ENCODE data around the gene HOXA6.

DNA sequence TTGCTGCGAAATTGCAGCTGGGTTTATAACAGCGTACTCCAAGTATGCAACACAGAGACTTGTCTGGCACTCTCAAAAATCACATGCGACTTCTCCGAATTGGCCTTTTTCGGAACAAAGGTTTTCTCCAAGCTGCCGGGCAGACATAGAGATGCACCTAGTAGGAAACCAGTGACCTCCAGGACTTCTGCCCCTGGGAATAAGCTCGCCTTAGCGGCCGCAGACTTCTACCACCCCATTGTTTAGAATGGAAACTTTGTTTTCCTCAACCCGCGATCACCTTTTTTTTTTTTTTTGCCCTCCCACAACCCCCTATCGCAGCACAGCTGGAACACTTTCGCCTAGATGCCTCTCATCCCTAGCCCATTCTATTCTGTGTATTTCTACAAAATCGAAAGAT is 31.5 kb upstream of the HOXA6 start:
- TF ChIP-seq CTCF (IDR thresholded peaks at IDR 0.05; ENCODE audit: extremely low read depth in 1 of 2, insufficient read depth in 1 of 2, low read depth in 1 of 2, low read length in 2 of 2) (no peak), POLR2AphosphoS5 (IDR thresholded peaks at IDR 0.05; ENCODE audit: insufficient read depth, low read depth, low read length) (no peak), FOS (IDR thresholded peaks at IDR 0.05; ENCODE audit: borderline replicate concordance, insufficient read depth, low read length) (no peak), POLR2A (IDR thresholded peaks at IDR 0.05; ENCODE audit: low read depth, low read length) (no peak), EZH2 (IDR thresholded peaks at IDR 0.05; ENCODE audit: borderline replicate concordance, low read depth, low read length, severe bottlenecking) (no peak), GATA2 (IDR thresholded peaks at IDR 0.05; ENCODE audit: insufficient read depth, insufficient read length, low read depth, low read length) (no peak)
- TF ChIP-seq, protein P1, sequence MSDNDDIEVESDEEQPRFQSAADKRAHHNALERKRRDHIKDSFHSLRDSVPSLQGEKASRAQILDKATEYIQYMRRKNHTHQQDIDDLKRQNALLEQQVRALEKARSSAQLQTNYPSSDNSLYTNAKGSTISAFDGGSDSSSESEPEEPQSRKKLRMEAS (IDR thresholded peaks at IDR 0.05; ENCODE audit: insufficient read depth, insufficient read length): no peak

Data from endothelial cell of umbilical vein (primary cell).